B cell (primary cell): ENCODE results near the gene MKRN2.

Experiments used
- EZH2 ChIP-seq: IDR thresholded peaks from 2 replicates; pipeline ENCODE4 v1.6.1; 2012; ENCODE audit warnings: borderline replicate concordance, low read depth, mild to moderate bottlenecking, moderate library complexity, low read length; ENCODE audit not compliant: insufficient read depth, poor library complexity, severe bottlenecking
- TF ChIP-seq, protein P1 (sequence below): fragments of 200-600 bp; IDR thresholded peaks from one replicate; pipeline ENCODE4 v1.8.0; 2022; ENCODE audit warnings: antibody characterized with exemption, mild to moderate bottlenecking

DNA sequence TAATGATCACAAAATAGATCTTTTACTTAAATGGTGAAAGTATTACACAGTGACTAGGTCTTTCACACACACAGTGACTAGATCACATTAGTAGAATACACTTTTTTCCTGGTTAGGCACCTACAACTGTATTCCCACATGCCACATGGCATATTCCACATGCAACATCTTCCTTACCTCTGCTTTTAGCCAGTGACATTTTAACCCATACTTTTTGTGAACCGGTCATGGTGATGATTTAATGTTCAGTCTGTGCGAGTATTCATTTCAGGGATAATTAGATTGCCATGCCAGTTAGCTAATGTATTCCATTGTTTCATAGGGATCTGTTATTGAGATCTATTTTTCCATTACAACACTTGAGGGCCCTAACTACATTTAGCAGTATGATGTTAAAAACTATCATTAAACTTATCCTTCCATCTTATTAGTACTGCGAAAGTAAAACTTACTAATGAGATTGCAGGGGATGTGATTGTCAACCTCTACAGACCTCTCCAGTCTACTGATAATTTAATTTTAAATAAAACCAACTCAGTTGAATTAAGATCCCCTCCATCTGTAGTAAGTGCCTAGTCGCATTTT, 44.3 kb upstream of the MKRN2 start:
- TF ChIP-seq, protein P1, sequence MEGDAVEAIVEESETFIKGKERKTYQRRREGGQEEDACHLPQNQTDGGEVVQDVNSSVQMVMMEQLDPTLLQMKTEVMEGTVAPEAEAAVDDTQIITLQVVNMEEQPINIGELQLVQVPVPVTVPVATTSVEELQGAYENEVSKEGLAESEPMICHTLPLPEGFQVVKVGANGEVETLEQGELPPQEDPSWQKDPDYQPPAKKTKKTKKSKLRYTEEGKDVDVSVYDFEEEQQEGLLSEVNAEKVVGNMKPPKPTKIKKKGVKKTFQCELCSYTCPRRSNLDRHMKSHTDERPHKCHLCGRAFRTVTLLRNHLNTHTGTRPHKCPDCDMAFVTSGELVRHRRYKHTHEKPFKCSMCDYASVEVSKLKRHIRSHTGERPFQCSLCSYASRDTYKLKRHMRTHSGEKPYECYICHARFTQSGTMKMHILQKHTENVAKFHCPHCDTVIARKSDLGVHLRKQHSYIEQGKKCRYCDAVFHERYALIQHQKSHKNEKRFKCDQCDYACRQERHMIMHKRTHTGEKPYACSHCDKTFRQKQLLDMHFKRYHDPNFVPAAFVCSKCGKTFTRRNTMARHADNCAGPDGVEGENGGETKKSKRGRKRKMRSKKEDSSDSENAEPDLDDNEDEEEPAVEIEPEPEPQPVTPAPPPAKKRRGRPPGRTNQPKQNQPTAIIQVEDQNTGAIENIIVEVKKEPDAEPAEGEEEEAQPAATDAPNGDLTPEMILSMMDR = no peak
- no peak for TF ChIP-seq EZH2
